Keratinocyte (primary cell): ENCODE results near the gene TINAGL1. TPM values are rescaled to one million over a fixed set of nuclear protein-coding genes. Genes with fewer than 3 reads are reported as not detected.
A peak's percentile ranks its signal among the peaks of the same experiment; 100 is the strongest.

Experiments used
- DNase-seq: peaks from one replicate; pipeline ENCODE4 v3.0.0-alpha.2; 2011; ENCODE audit warnings: low read depth, missing footprints, low spot score
- FAIRE-seq: peaks from 2 replicates; lab custom pipeline; 2011; peaks lifted over from hg19 to GRCh38; lab: Jason Lieb, UNC
- H2AFZ ChIP-seq: 2 replicates; pipeline ENCODE4 v1.6.0; 2012; ENCODE audit warnings: low read length, control low read depth, inconsistent platforms; ENCODE audit not compliant: control insufficient read depth
- H3K27ac ChIP-seq: 2 replicates; pipeline ENCODE4 v1.5.1; 2011; ENCODE audit warnings: low read length; ENCODE audit not compliant: control insufficient read depth, insufficient read depth
- H3K27me3 ChIP-seq: 3 replicates; pipeline ENCODE4 v1.6.0; 2011; ENCODE audit warnings: low read length; ENCODE audit not compliant: control insufficient read depth, insufficient read depth; ENCODE audit errors: extremely low read depth
- H3K36me3 ChIP-seq, 2 experiments: 2 replicates in 1 of 2; 3 replicates in 1 of 2; pipeline ENCODE4 v1.5.1; 2011; ENCODE audit warnings: low read length in 2 of 2, mild to moderate bottlenecking in 1 of 2; ENCODE audit not compliant: control insufficient read depth in 2 of 2, insufficient read depth in 2 of 2; ENCODE audit errors: extremely low read depth in 1 of 2
- H3K4me1 ChIP-seq: 3 replicates; pipeline ENCODE4 v1.5.1; 2011; ENCODE audit warnings: low read length; ENCODE audit not compliant: control insufficient read depth, insufficient read depth; ENCODE audit errors: extremely low read depth
- H3K4me2 ChIP-seq: 3 replicates; pipeline ENCODE4 v1.6.0; 2011; ENCODE audit warnings: low read depth, low read length; ENCODE audit not compliant: control insufficient read depth, insufficient read depth; ENCODE audit errors: extremely low read depth
- H3K4me3 ChIP-seq, 3 experiments: fragments of 200-600 bp in 1 of 3; sonication (generic) in 1 of 3; 2 replicates in 2 of 3; 3 replicates in 1 of 3; pipeline ENCODE4 v1.5.1; 2011 to 2016; ENCODE audit warnings: low read length in 3 of 3, mild to moderate bottlenecking in 3 of 3, control low read depth in 2 of 3, inconsistent platforms in 1 of 3, low read depth in 1 of 3, mixed read lengths in 1 of 3, mixed run types in 1 of 3, moderate library complexity in 1 of 3; ENCODE audit not compliant: control insufficient read depth in 2 of 3, insufficient read depth in 2 of 3; ENCODE audit errors: extremely low read depth in 1 of 3
- H3K79me2 ChIP-seq: 2 replicates; pipeline ENCODE4 v1.6.0; 2012; ENCODE audit warnings: low read length; ENCODE audit not compliant: control insufficient read depth, insufficient read depth
- H3K9ac ChIP-seq: 3 replicates; pipeline ENCODE4 v1.6.0; 2011; ENCODE audit warnings: low read length; ENCODE audit not compliant: control insufficient read depth, insufficient read depth; ENCODE audit errors: extremely low read depth
- H3K9me1 ChIP-seq: 3 replicates; pipeline ENCODE4 v1.6.0; 2011; ENCODE audit warnings: low read length; ENCODE audit not compliant: control insufficient read depth, insufficient read depth; ENCODE audit errors: extremely low read depth
- H3K9me3 ChIP-seq: 2 replicates; pipeline ENCODE4 v1.5.1; 2012; ENCODE audit warnings: low read depth, low read length; ENCODE audit not compliant: control insufficient read depth
- H4K20me1 ChIP-seq: 3 replicates; pipeline ENCODE4 v1.6.0; 2011; ENCODE audit warnings: low read length; ENCODE audit not compliant: control insufficient read depth, insufficient read depth; ENCODE audit errors: extremely low read depth
- CTCF ChIP-seq, 3 experiments: IDR thresholded peaks in 1 of 3; conservative IDR thresholded peaks in 1 of 3; optimal IDR thresholded peaks in 1 of 3; 2 replicates in 2 of 3; 3 replicates in 1 of 3; pipeline versions ENCODE3 to v1.5.1; 2011; ENCODE audit warnings: low read length in 3 of 3, mild to moderate bottlenecking in 3 of 3, moderate library complexity in 2 of 3, control low read depth in 1 of 3, inconsistent platforms in 1 of 3; ENCODE audit not compliant: insufficient read depth in 2 of 3; ENCODE audit errors: extremely low read depth in 1 of 3
- EZH2 ChIP-seq: IDR thresholded peaks from one replicate; pipeline ENCODE4 v1.6.1; 2012; ENCODE audit warnings: inconsistent platforms, mild to moderate bottlenecking, low read length, moderate library complexity
- dilution Hi-C: fragments of 300-500 bp; cut with MboI; formaldehyde crosslinking; loops from one replicate; pipeline ENCODE4 v1.7.0; 2020; ENCODE audit warnings: low sequenced_read_pairs; ENCODE audit not compliant: extremely low pct_ligation_motif_present
- polyA plus RNA-seq, 5 experiments: library from polyadenylated mRNA; depleted of rRNA in 3 of 5; stranded (reverse) in 3 of 5; stranded (forward) in 1 of 5; unstranded in 1 of 5; fragments of >200 nt; gene quantifications; 1 replicate in 1 of 5; 2 replicates in 3 of 5; 3 replicates in 1 of 5; pipeline versions ENCODE4 v1.2.1 to v1.2.3, GENCODE V29; 2011 to 2012; ENCODE audit warnings: missing spikeins in 2 of 5, low read depth in 1 of 5, low replicate concordance in 1 of 5

TINAGL1 gene
- polyA plus RNA-seq, 1 donor (not counting 4 experiments of a cell fraction or from before 2014, with no cell fraction given), result 189 TPM

GRCh38 chr1:31618916-31619846 lies 42.9 kb downstream of the TINAGL1 start:
- no peaks in the 10 kb centered on the region for H4K20me1 ChIP-seq
- no peak overlapping the region for H3K9ac ChIP-seq
- H3K79me2 ChIP-seq, result no peaks in the 10 kb centered on the region
- no peak overlapping the region for H2AFZ ChIP-seq
- no peaks in the 10 kb centered on the region for H3K4me1 ChIP-seq
- no peaks in the 10 kb centered on the region for H3K9me3 ChIP-seq
- FAIRE-seq (no peak), DNase-seq (no peak)
- no peak overlapping the region for H3K27ac ChIP-seq
- no peak overlapping the region for H3K4me2 ChIP-seq
- TF ChIP-seq CTCF (optimal IDR thresholded peaks at IDR 0.05 in 1 of 3, IDR thresholded peaks at IDR 0.05 in 1 of 3, conservative IDR thresholded peaks at IDR 0.05 in 1 of 3; ENCODE audit: extremely low read depth in 1 of 3, insufficient read depth in 2 of 3, low read length in 3 of 3) (peak in 1 of 3 experiments; percentile 16), EZH2 (no peak)
- H3K4me3 ChIP-seq, result no peak overlapping the region
- no peaks in the 10 kb centered on the region for H3K9me1 ChIP-seq
- H3K27me3 ChIP-seq, result peaks cover 24% of the 10 kb centered on the region
- dilution Hi-C loops, result no loop called here
- H3K36me3 ChIP-seq, result no peaks in the 10 kb centered on the region

GRCh38 chr1:31620631-31621497 lies 44.5 kb downstream of the TINAGL1 start:
- dilution Hi-C loops, result no loop called here
- H3K9me1 ChIP-seq, result no peaks in the 10 kb centered on the region
- H3K79me2 ChIP-seq, result no peaks in the 10 kb centered on the region
- FAIRE-seq (no peak), DNase-seq (no peak)
- no peak overlapping the region for H2AFZ ChIP-seq
- H3K27ac ChIP-seq, result no peak overlapping the region
- H3K9ac ChIP-seq, result no peak overlapping the region
- no peaks in the 10 kb centered on the region for H3K9me3 ChIP-seq
- no peak overlapping the region for H3K4me2 ChIP-seq
- no peak overlapping the region for H3K4me3 ChIP-seq
- H3K4me1 ChIP-seq, result no peaks in the 10 kb centered on the region
- H3K36me3 ChIP-seq, result no peaks in the 10 kb centered on the region
- no peaks in the 10 kb centered on the region for H4K20me1 ChIP-seq
- peaks cover 24% of the 10 kb centered on the region for H3K27me3 ChIP-seq
- no peak for TF ChIP-seq EZH2
- no peak for TF ChIP-seq CTCF (optimal IDR thresholded peaks at IDR 0.05 in 1 of 3, IDR thresholded peaks at IDR 0.05 in 1 of 3, conservative IDR thresholded peaks at IDR 0.05 in 1 of 3; ENCODE audit: extremely low read depth in 1 of 3, insufficient read depth in 2 of 3, low read length in 3 of 3)
